WTC11 (cell line): ENCODE results near the gene CBFA2T2. TPM values are rescaled to one million over a fixed set of nuclear protein-coding genes. Genes with fewer than 3 reads are reported as not detected.

Source experiments
- ATF3 ChIP-seq: sonication (generic); formaldehyde crosslinking; conservative IDR thresholded peaks from 2 replicates; pipeline ENCODE4 v1.8.1; 2022; ENCODE audit warnings: mild to moderate bottlenecking, missing genetic modification reagents
- CBFB ChIP-seq: sonication (generic); formaldehyde crosslinking; IDR thresholded peaks from 2 replicates; pipeline ENCODE4 v1.8.1; 2022; ENCODE audit warnings: mild to moderate bottlenecking, low read depth, missing genetic modification reagents
- CREB1 ChIP-seq: sonication (generic); formaldehyde crosslinking; IDR thresholded peaks from 2 replicates; pipeline ENCODE4 v1.8.0; 2023; ENCODE audit warnings: mild to moderate bottlenecking, missing genetic modification reagents
- CREM ChIP-seq: sonication (generic); formaldehyde crosslinking; IDR thresholded peaks from 2 replicates; pipeline ENCODE4 v1.8.1; 2022; ENCODE audit warnings: mild to moderate bottlenecking, missing genetic modification reagents, moderate library complexity
- E2F5 ChIP-seq: sonication (generic); formaldehyde crosslinking; IDR thresholded peaks from 2 replicates; pipeline ENCODE4 v1.8.1; 2022; ENCODE audit warnings: mild to moderate bottlenecking, moderate library complexity, missing genetic modification reagents
- FOXJ3 ChIP-seq: sonication (generic); formaldehyde crosslinking; IDR thresholded peaks from 2 replicates; pipeline ENCODE4 v1.9.0; 2021; ENCODE audit warnings: missing genetic modification reagents, mild to moderate bottlenecking, borderline replicate concordance
- FOXK1 ChIP-seq: sonication (generic); formaldehyde crosslinking; IDR thresholded peaks from 2 replicates; pipeline ENCODE4 v1.8.0; 2022; ENCODE audit warnings: mild to moderate bottlenecking, moderate library complexity, missing genetic modification reagents
- GABPB1 ChIP-seq: sonication (generic); formaldehyde crosslinking; IDR thresholded peaks from 2 replicates; pipeline ENCODE4 v1.8.1; 2023; ENCODE audit warnings: mild to moderate bottlenecking, missing genetic modification reagents
- IRF2 ChIP-seq: sonication (generic); formaldehyde crosslinking; IDR thresholded peaks from 2 replicates; pipeline ENCODE4 v1.8.0; 2022; ENCODE audit warnings: low read depth, missing genetic modification reagents, borderline replicate concordance
- MYBL2 ChIP-seq: sonication (generic); formaldehyde crosslinking; IDR thresholded peaks from 2 replicates; pipeline ENCODE4 v1.8.1; 2023; ENCODE audit warnings: mild to moderate bottlenecking, moderate library complexity, missing genetic modification reagents
- NR3C1 ChIP-seq: sonication (generic); formaldehyde crosslinking; conservative IDR thresholded peaks from 2 replicates; pipeline ENCODE4 v1.8.1; 2023; ENCODE audit warnings: low read depth, mild to moderate bottlenecking, missing genetic modification reagents
- OVOL2 ChIP-seq: fragments of 250-450 bp; sonication (Bioruptor Pico); IDR thresholded peaks from 2 replicates; pipeline ENCODE4 v1.9.0; 2021; ENCODE audit warnings: mild to moderate bottlenecking, borderline replicate concordance
- SOX15 ChIP-seq: fragments of 250-450 bp; sonication (Bioruptor Pico); IDR thresholded peaks from 2 replicates; pipeline ENCODE4 v1.9.0; 2021; ENCODE audit warnings: mild to moderate bottlenecking
- SP1 ChIP-seq: sonication (generic); formaldehyde crosslinking; conservative IDR thresholded peaks from 2 replicates; pipeline ENCODE4 v1.8.1; 2022; ENCODE audit warnings: missing genetic modification reagents
- STAT6 ChIP-seq: sonication (generic); formaldehyde crosslinking; conservative IDR thresholded peaks from 2 replicates; pipeline ENCODE4 v1.8.1; 2023; ENCODE audit warnings: mild to moderate bottlenecking, low read depth, missing genetic modification reagents, moderate library complexity
- ZBTB21 ChIP-seq: sonication (generic); formaldehyde crosslinking; IDR thresholded peaks from 2 replicates; pipeline ENCODE4 v1.8.1; 2023; ENCODE audit warnings: mild to moderate bottlenecking, missing genetic modification reagents, borderline replicate concordance
- ZMAT4 ChIP-seq: fragments of 250-450 bp; sonication (Bioruptor Pico); IDR thresholded peaks from 2 replicates; pipeline ENCODE4 v1.9.0; 2021; ENCODE audit warnings: mild to moderate bottlenecking
- ZNF512 ChIP-seq: sonication (generic); formaldehyde crosslinking; IDR thresholded peaks from 2 replicates; pipeline ENCODE4 v1.8.1; 2022; ENCODE audit warnings: missing genetic modification reagents, borderline replicate concordance
- ZNF532 ChIP-seq: fragments of 250-450 bp; sonication (Bioruptor Pico); IDR thresholded peaks from 2 replicates; pipeline ENCODE4 v1.9.0; 2021; ENCODE audit warnings: mild to moderate bottlenecking, borderline replicate concordance
- ZNF671 ChIP-seq: fragments of 250-450 bp; sonication (Bioruptor Pico); IDR thresholded peaks from 2 replicates; pipeline ENCODE4 v1.8.0; 2021; ENCODE audit warnings: mild to moderate bottlenecking
- total RNA-seq: library from RNA; stranded (reverse); gene quantifications from 3 replicates; pipeline ENCODE4 v1.2.3, GENCODE V29; 2021
- TF ChIP-seq, protein P1 (sequence below): sonication (generic); formaldehyde crosslinking; IDR thresholded peaks from 2 replicates; pipeline ENCODE4 v1.8.0; 2022; ENCODE audit warnings: mild to moderate bottlenecking, missing genetic modification reagents
- TF ChIP-seq, protein P2 (sequence below): sonication (generic); formaldehyde crosslinking; IDR thresholded peaks from 2 replicates; pipeline ENCODE4 v1.8.0; 2022; ENCODE audit warnings: mild to moderate bottlenecking, missing genetic modification reagents

The CBFA2T2 gene
- total RNA-seq, 1 experiment from 2014 or later = 22.1 TPM

- peak; percentile 40; the same call in 1 of the 2 replicates for TF ChIP-seq MYBL2 (CRISPR knock-in tag)
- TF ChIP-seq CBFB (CRISPR knock-in tag) = peak; percentile 92; the same call in 1 of the 2 replicates
- TF ChIP-seq FOXJ3 (CRISPR knock-in tag) = no peak
- TF ChIP-seq STAT6 (CRISPR knock-in tag) = no peak
- TF ChIP-seq OVOL2 (CRISPR knock-in tag) = no peak
- no peak for TF ChIP-seq SOX15 (CRISPR knock-in tag)
- TF ChIP-seq NR3C1 (CRISPR knock-in tag) = 0 out of 2 replicates have a peak, but pooled peaks have one; percentile 69
- peak; percentile 64; the same call in 1 of the 2 replicates for TF ChIP-seq E2F5 (CRISPR knock-in tag)
- TF ChIP-seq, protein P1, sequence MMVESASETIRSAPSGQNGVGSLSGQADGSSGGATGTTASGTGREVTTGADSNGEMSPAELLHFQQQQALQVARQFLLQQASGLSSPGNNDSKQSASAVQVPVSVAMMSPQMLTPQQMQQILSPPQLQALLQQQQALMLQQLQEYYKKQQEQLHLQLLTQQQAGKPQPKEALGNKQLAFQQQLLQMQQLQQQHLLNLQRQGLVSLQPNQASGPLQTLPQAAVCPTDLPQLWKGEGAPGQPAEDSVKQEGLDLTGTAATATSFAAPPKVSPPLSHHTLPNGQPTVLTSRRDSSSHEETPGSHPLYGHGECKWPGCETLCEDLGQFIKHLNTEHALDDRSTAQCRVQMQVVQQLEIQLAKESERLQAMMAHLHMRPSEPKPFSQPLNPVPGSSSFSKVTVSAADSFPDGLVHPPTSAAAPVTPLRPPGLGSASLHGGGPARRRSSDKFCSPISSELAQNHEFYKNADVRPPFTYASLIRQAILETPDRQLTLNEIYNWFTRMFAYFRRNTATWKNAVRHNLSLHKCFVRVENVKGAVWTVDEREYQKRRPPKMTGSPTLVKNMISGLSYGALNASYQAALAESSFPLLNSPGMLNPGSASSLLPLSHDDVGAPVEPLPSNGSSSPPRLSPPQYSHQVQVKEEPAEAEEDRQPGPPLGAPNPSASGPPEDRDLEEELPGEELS (CRISPR knock-in tag) = no peak
- no peak for TF ChIP-seq CREM (CRISPR knock-in tag)
- TF ChIP-seq ZBTB21 = peak; percentile 72; the same call in 1 of the 2 replicates
- no peak for TF ChIP-seq ZMAT4 (CRISPR knock-in tag)
- peak; percentile 91 for TF ChIP-seq SP1 (CRISPR knock-in tag)
- TF ChIP-seq GABPB1 (CRISPR knock-in tag) = peak; percentile 70; the same call in 1 of the 2 replicates
- no peak for TF ChIP-seq ZNF512
- TF ChIP-seq FOXK1 (CRISPR knock-in tag) = peak; percentile 58; the same call in 1 of the 2 replicates
- no peak for TF ChIP-seq CREB1 (CRISPR knock-in tag)
- TF ChIP-seq IRF2 (CRISPR knock-in tag) = no peak
- no peak for TF ChIP-seq ATF3
- TF ChIP-seq ZNF532 (CRISPR knock-in tag) = no peak
- TF ChIP-seq ZNF671 (CRISPR knock-in tag) = no peak
- TF ChIP-seq, protein P2, sequence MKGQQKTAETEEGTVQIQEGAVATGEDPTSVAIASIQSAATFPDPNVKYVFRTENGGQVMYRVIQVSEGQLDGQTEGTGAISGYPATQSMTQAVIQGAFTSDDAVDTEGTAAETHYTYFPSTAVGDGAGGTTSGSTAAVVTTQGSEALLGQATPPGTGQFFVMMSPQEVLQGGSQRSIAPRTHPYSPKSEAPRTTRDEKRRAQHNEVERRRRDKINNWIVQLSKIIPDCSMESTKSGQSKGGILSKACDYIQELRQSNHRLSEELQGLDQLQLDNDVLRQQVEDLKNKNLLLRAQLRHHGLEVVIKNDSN (CRISPR knock-in tag) = peak; percentile 42; the same call in 1 of the 2 replicates
Observed at GRCh38 chr20:33663161-33664084, 173.5 kb downstream of the CBFA2T2 start (continued).
